ENCODE results near the gene MRPL33. TPM values are rescaled to one million over a fixed set of nuclear protein-coding genes. Genes with fewer than 3 reads are reported as not detected.

Gene MRPL33
- total RNA-seq, 1 donor from 2014 or later = 63.3 TPM

- no peak for DNase-seq (ENCODE audit: low spot score, unreplicated experiment)
- no peaks in the 10 kb centered on the region for H3K4me1 Mint-ChIP-seq (ENCODE audit: low read depth)
- H3K27me3 Mint-ChIP-seq = no peaks in the 10 kb centered on the region
- TF ChIP-seq, protein P1, sequence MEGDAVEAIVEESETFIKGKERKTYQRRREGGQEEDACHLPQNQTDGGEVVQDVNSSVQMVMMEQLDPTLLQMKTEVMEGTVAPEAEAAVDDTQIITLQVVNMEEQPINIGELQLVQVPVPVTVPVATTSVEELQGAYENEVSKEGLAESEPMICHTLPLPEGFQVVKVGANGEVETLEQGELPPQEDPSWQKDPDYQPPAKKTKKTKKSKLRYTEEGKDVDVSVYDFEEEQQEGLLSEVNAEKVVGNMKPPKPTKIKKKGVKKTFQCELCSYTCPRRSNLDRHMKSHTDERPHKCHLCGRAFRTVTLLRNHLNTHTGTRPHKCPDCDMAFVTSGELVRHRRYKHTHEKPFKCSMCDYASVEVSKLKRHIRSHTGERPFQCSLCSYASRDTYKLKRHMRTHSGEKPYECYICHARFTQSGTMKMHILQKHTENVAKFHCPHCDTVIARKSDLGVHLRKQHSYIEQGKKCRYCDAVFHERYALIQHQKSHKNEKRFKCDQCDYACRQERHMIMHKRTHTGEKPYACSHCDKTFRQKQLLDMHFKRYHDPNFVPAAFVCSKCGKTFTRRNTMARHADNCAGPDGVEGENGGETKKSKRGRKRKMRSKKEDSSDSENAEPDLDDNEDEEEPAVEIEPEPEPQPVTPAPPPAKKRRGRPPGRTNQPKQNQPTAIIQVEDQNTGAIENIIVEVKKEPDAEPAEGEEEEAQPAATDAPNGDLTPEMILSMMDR (IDR thresholded peaks at IDR 0.05; ENCODE audit: unreplicated experiment) = no peak
- H3K27ac Mint-ChIP-seq = no peak overlapping the region
- H3K36me3 Mint-ChIP-seq (ENCODE audit: insufficient read depth) = peaks cover 3% of the 10 kb centered on the region
- peaks cover 2% of the 10 kb centered on the region for H3K9me3 Mint-ChIP-seq (ENCODE audit: low read depth)
- no peak overlapping the region for H3K4me3 Mint-ChIP-seq (ENCODE audit: low read depth)
Observed at GRCh38 chr2:27815860-27816438, 44.4 kb downstream of the MRPL33 start.

DNA sequence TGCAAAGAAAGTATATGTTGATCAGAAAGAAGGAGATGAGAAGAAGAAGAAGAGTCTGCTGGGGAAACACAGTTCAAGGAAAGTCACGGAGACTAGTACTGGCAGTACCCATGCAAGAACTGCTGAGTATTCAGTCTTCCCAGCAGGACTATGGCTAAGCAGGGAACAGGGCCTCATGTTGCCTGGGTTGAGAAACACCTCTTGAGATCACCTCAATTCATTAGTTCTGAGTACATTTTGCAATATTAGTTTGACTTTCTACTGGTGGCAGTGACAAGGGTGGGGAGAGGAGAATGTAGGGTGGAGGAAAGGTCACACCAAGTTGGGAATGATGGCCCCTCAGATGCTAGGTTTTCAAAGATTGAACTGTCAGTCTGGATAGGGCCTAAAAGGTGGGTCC lies 50.5 kb downstream of the MRPL33 start:
- Mint-ChIP-seq H3K4me1 (ENCODE audit: low read depth) (no peaks in the 10 kb centered on the region), H3K9me3 (ENCODE audit: low read depth) (peaks cover 12% of the 10 kb centered on the region), H3K27ac (no peak overlapping the region), H3K36me3 (ENCODE audit: insufficient read depth) (peaks cover 7% of the 10 kb centered on the region), H3K4me3 (ENCODE audit: low read depth) (no peak overlapping the region), H3K27me3 (no peaks in the 10 kb centered on the region)
- DNase-seq (ENCODE audit: low spot score, unreplicated experiment) = no peak
- TF ChIP-seq, protein P1 (IDR thresholded peaks at IDR 0.05; ENCODE audit: unreplicated experiment) = no peak

GRCh38 chr2:27823135-27823534 lies 51.6 kb downstream of the MRPL33 start:
- no peak for DNase-seq (ENCODE audit: low spot score, unreplicated experiment)
- peaks cover 12% of the 10 kb centered on the region for H3K9me3 Mint-ChIP-seq (ENCODE audit: low read depth)
- TF ChIP-seq, protein P1 (IDR thresholded peaks at IDR 0.05; ENCODE audit: unreplicated experiment) = no peak
- no peak overlapping the region for H3K4me3 Mint-ChIP-seq (ENCODE audit: low read depth)
- peaks cover 7% of the 10 kb centered on the region for H3K4me1 Mint-ChIP-seq (ENCODE audit: low read depth)
- peaks cover 7% of the 10 kb centered on the region for H3K36me3 Mint-ChIP-seq (ENCODE audit: insufficient read depth)
- H3K27me3 Mint-ChIP-seq = no peaks in the 10 kb centered on the region
- no peak overlapping the region for H3K27ac Mint-ChIP-seq

GRCh38 chr2:27823569-27823968 lies 52.0 kb downstream of the MRPL33 start:
- Mint-ChIP-seq H3K4me3 (ENCODE audit: low read depth) (no peak overlapping the region), H3K36me3 (ENCODE audit: insufficient read depth) (peaks cover 7% of the 10 kb centered on the region), H3K27me3 (no peaks in the 10 kb centered on the region), H3K4me1 (ENCODE audit: low read depth) (peaks cover 9% of the 10 kb centered on the region), H3K9me3 (ENCODE audit: low read depth) (peaks cover 12% of the 10 kb centered on the region), H3K27ac (no peak overlapping the region)
- TF ChIP-seq, protein P1 (IDR thresholded peaks at IDR 0.05; ENCODE audit: unreplicated experiment) = no peak
- DNase-seq (ENCODE audit: low spot score, unreplicated experiment) = no peak

GRCh38 chr2:27824401-27824800 lies 52.9 kb downstream of the MRPL33 start:
- H3K4me3 Mint-ChIP-seq (ENCODE audit: low read depth) = no peak overlapping the region
- DNase-seq (ENCODE audit: low spot score, unreplicated experiment) = no peak
- H3K36me3 Mint-ChIP-seq (ENCODE audit: insufficient read depth) = peaks cover 6% of the 10 kb centered on the region
- TF ChIP-seq, protein P1 (IDR thresholded peaks at IDR 0.05; ENCODE audit: unreplicated experiment) = no peak
- H3K4me1 Mint-ChIP-seq (ENCODE audit: low read depth) = peaks cover 9% of the 10 kb centered on the region
- H3K27me3 Mint-ChIP-seq = no peaks in the 10 kb centered on the region
- no peak overlapping the region for H3K27ac Mint-ChIP-seq
- H3K9me3 Mint-ChIP-seq (ENCODE audit: low read depth) = peaks cover 10% of the 10 kb centered on the region
